Parathyroid adenoma (tissue), 2 donors: ENCODE results near the gene GIGYF2.

Experiments
- H2AFZ ChIP-seq: fragments of 300-600 bp; sonication (generic); one replicate; pipeline ENCODE4 v1.7.0; 2017; ENCODE audit warnings: antibody characterized with exemption, mild to moderate bottlenecking
- H3K27ac ChIP-seq: fragments of 300-600 bp; sonication (generic); one replicate; pipeline ENCODE4 v1.7.0; 2017
- H3K27me3 ChIP-seq: fragments of 300-600 bp; sonication (generic); one replicate; pipeline ENCODE4 v1.7.0; 2017; ENCODE audit warnings: low read length; ENCODE audit not compliant: control insufficient read depth, insufficient read depth
- H3K36me3 ChIP-seq: fragments of 300-600 bp; sonication (generic); one replicate; pipeline ENCODE4 v1.7.0; 2017; ENCODE audit warnings: low read length; ENCODE audit not compliant: control insufficient read depth, insufficient read depth
- H3K4me1 ChIP-seq: fragments of 300-600 bp; sonication (generic); one replicate; pipeline ENCODE4 v1.7.0; 2017; ENCODE audit warnings: control low read depth
- H3K4me2 ChIP-seq: fragments of 300-600 bp; sonication (generic); one replicate; pipeline ENCODE4 v1.7.0; 2017; ENCODE audit warnings: low read length
- H3K4me3 ChIP-seq: fragments of 300-600 bp; sonication (generic); one replicate; pipeline ENCODE4 v1.7.0; 2017; ENCODE audit warnings: low read depth, low read length
- H3K79me2 ChIP-seq: fragments of 300-600 bp; sonication (generic); one replicate; pipeline ENCODE4 v1.7.0; 2017; ENCODE audit warnings: control low read depth
- H3K9ac ChIP-seq: fragments of 300-600 bp; sonication (generic); one replicate; pipeline ENCODE4 v1.7.0; 2017; ENCODE audit warnings: mild to moderate bottlenecking
- H3K9me3 ChIP-seq: fragments of 300-600 bp; sonication (generic); one replicate; pipeline ENCODE4 v1.7.0; 2017; ENCODE audit warnings: low read length; ENCODE audit not compliant: control insufficient read depth
- CTCF ChIP-seq: fragments of 300-600 bp; sonication (generic); IDR thresholded peaks from one replicate; pipeline ENCODE4 v1.7.0; 2017; ENCODE audit warnings: antibody characterized with exemption, mild to moderate bottlenecking
- donor health status: primary hyperparathyroidism.

Gene GIGYF2

GRCh38 chr2:232802091-232802490 lies 105.0 kb downstream of the GIGYF2 start:
- no peak overlapping the region for H3K4me2 ChIP-seq
- H3K4me3 ChIP-seq = no peak overlapping the region
- H3K36me3 ChIP-seq = no peaks in the 10 kb centered on the region
- H3K27ac ChIP-seq = no peak overlapping the region
- no peaks in the 10 kb centered on the region for H3K9me3 ChIP-seq
- peaks cover 11% of the 10 kb centered on the region for H3K79me2 ChIP-seq
- no peak overlapping the region for H3K9ac ChIP-seq
- H3K27me3 ChIP-seq = no peaks in the 10 kb centered on the region
- TF ChIP-seq CTCF = no peak
- H2AFZ ChIP-seq = no peak overlapping the region
- H3K4me1 ChIP-seq = no peaks in the 10 kb centered on the region

DNA sequence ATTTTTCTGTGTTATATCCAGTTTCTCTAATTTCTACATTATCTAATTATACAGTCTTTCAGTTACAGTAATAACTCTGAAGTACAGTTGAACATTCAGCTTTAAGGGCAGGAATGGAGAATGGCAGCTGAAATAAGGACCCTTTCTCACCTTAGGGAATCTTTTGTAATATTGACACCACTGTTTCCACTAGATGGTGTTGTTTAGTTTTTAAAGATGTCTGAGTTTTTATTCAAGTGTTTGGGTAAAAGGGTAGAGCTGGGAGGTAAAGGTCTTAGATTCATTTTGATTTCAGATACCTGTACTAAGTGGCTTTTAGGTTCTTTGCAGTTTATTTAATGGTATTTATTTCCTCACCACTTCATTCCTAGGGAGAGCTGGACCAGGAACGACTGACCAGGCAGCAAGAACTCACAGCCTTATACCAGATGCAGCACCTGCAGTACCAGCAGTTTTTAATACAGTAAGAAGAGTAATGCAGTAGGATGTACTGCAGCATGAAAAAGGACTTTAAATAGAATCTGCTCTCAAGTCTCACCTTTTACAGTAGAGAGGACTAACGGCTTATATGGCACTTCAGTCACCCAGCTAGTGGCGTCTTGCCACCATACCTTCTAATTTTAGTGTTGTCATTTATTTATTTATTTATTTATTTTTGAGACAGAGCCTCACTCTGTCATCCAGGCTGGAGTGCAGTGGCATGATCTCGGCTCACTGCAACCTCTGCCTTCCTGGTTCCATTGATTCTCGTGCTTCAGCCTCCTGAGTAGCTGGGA lies 112.4 kb downstream of the GIGYF2 start:
- Histone ChIP-seq H3K79me2 (peaks cover 2% of the 10 kb centered on the region), H3K27me3 (no peaks in the 10 kb centered on the region), H3K9me3 (no peaks in the 10 kb centered on the region), H3K27ac (no peak overlapping the region), H3K9ac (no peak overlapping the region), H3K4me3 (no peak overlapping the region), H3K36me3 (no peaks in the 10 kb centered on the region), H3K4me1 (no peaks in the 10 kb centered on the region), H3K4me2 (no peak overlapping the region), H2AFZ (no peak overlapping the region)
- TF ChIP-seq CTCF = peak; percentile 6

GRCh38 chr2:232810444-232810843 lies 113.3 kb downstream of the GIGYF2 start:
- no peak overlapping the region for H2AFZ ChIP-seq
- H3K79me2 ChIP-seq = no peaks in the 10 kb centered on the region
- TF ChIP-seq CTCF = no peak
- H3K4me1 ChIP-seq = no peaks in the 10 kb centered on the region
- H3K4me3 ChIP-seq = no peak overlapping the region
- H3K27ac ChIP-seq = no peak overlapping the region
- H3K9me3 ChIP-seq = no peaks in the 10 kb centered on the region
- no peak overlapping the region for H3K4me2 ChIP-seq
- H3K9ac ChIP-seq = no peak overlapping the region
- H3K36me3 ChIP-seq = no peaks in the 10 kb centered on the region
- no peaks in the 10 kb centered on the region for H3K27me3 ChIP-seq

- Histone ChIP-seq H3K4me1 (peaks cover 13% of the 10 kb centered on the region), H3K36me3 (no peaks in the 10 kb centered on the region), H3K9me3 (no peaks in the 10 kb centered on the region), H2AFZ (no peak overlapping the region), H3K4me2 (peak overlapping the region; percentile 32), H3K27me3 (no peaks in the 10 kb centered on the region), H3K4me3 (no peak overlapping the region), H3K79me2 (no peaks in the 10 kb centered on the region), H3K27ac (no peak overlapping the region), H3K9ac (no peak overlapping the region)
- TF ChIP-seq CTCF = no peak
Measured at GRCh38 chr2:232815569-232815968, 118.4 kb downstream of the GIGYF2 start.

DNA sequence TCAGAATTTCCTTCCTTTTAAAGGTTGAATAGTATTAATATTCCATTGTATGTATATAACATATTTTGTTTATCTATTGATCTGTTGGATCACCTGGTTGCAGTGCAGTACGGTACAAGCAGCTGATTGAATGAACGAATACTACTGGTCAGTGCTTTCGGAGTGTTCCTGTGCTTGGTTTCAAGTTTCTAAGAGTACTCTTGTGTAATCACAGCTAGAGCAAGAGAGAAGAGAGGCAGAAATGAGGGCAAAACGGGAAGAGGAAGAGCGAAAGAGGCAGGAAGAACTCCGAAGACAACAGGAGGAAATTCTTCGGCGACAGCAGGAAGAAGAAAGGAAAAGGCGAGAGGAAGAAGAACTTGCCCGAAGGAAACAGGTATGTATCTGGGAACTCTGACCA lies 119.5 kb downstream of the GIGYF2 start:
- Histone ChIP-seq H3K36me3 (no peaks in the 10 kb centered on the region), H3K27ac (peak overlapping the region; percentile 50), H2AFZ (peak overlapping the region; percentile 31), H3K4me1 (peaks cover 13% of the 10 kb centered on the region), H3K4me2 (peak overlapping the region; percentile 76), H3K9ac (no peak overlapping the region), H3K79me2 (no peaks in the 10 kb centered on the region), H3K9me3 (no peaks in the 10 kb centered on the region), H3K27me3 (no peaks in the 10 kb centered on the region), H3K4me3 (peak overlapping the region; percentile 59)
- no peak for TF ChIP-seq CTCF
